ENCODE measurements around the gene CDC42. TPM values are rescaled to one million over a fixed set of nuclear protein-coding genes. Genes with fewer than 3 reads are reported as not detected.

The CDC42 gene
- total and polyA plus RNA-seq, 2 of the 4 experiments (the other 2 are of a cell fraction), result 162 to 609 TPM

- dilution Hi-C loops (cut with HindIII; ENCODE audit: low sequenced_read_pairs, unreplicated experiment), result no loop called here
- H3K4me2 ChIP-seq (ENCODE audit: low read depth, low read length), result 0 out of 2 replicates have a peak overlapping the region, but pooled peaks have one; percentile 6
- CTCF ChIA-PET, result no interaction called here
These were observed 12.8 kb upstream of the CDC42 start for GRCh38 chr1:22039594-22040285.

More at GRCh38 chr1:22039594-22040285, 12.8 kb upstream of the CDC42 start:
- no peaks in the 10 kb centered on the region for H3K79me1 ChIP-seq (ENCODE audit: low read depth in 1 of 2, low read length in 2 of 2)
- peak overlapping the region; percentile 71 for H3K23ac ChIP-seq (ENCODE audit: low read depth, low read length)
- no peaks in the 10 kb centered on the region for H3K9me3 ChIP-seq (ENCODE audit: control insufficient read depth, insufficient read depth, low read length)
- no peak overlapping the region for H3K18ac ChIP-seq (ENCODE audit: low read depth, low read length)
- BruUV-seq (replicated peaks), result no TSS peak
- H4K5ac ChIP-seq (ENCODE audit: low read depth, low read length), result no peak overlapping the region
- no peaks in the 10 kb centered on the region for H3K36me3 ChIP-seq (ENCODE audit: control insufficient read depth, insufficient read depth, low read length)
- H3K4me1 ChIP-seq (ENCODE audit: control insufficient read depth, insufficient read depth, low read length), result peaks cover 7% of the 10 kb centered on the region
- H2BK20ac ChIP-seq (ENCODE audit: low read depth, low read length), result no peak overlapping the region; the same call in 1 of the 2 replicates
- no peaks in the 10 kb centered on the region for H3K27me3 ChIP-seq (ENCODE audit: control insufficient read depth, insufficient read depth, low read length)
- H4K8ac ChIP-seq (ENCODE audit: low read depth in 2 of 2, low read length in 2 of 2), result peak overlapping the region in 1 of 2 experiments; percentile 53; a peak in 2 of 4 replicates
- TF ChIP-seq FOS (IDR thresholded peaks at IDR 0.05; ENCODE audit: low read depth, low read length), result no peak
- TF ChIP-seq MAZ (IDR thresholded peaks at IDR 0.05; ENCODE audit: borderline replicate concordance, low read depth, low read length), result no peak
- no peak for TF ChIP-seq ELK1 (IDR thresholded peaks at IDR 0.05; ENCODE audit: borderline replicate concordance, low read depth, low read length)
- no peak for TF ChIP-seq RFX5 (IDR thresholded peaks at IDR 0.05; ENCODE audit: low read depth, low read length)
- no peak for TF ChIP-seq BHLHE40 (IDR thresholded peaks at IDR 0.05; ENCODE audit: low read depth, low read length)
- TF ChIP-seq CHD1 (IDR thresholded peaks at IDR 0.05; ENCODE audit: low read depth, low read length), result no peak
- no peak for TF ChIP-seq CEBPB (IDR thresholded peaks at IDR 0.05; ENCODE audit: low read depth, low read length)
- no peak for TF ChIP-seq RCOR1 (IDR thresholded peaks at IDR 0.05; ENCODE audit: insufficient replicate concordance, low read length)
- no peak for TF ChIP-seq MXI1 (IDR thresholded peaks at IDR 0.05; ENCODE audit: borderline replicate concordance, low read depth, low read length)
- no peak for TF ChIP-seq RAD21 (IDR thresholded peaks at IDR 0.05; ENCODE audit: low read length)
- no peak for TF ChIP-seq SMC3 (IDR thresholded peaks at IDR 0.05; ENCODE audit: low read depth, low read length)
- TF ChIP-seq NFE2L2 (IDR thresholded peaks at IDR 0.05; ENCODE audit: low read depth, low read length), result no peak
- TF ChIP-seq USF2 (IDR thresholded peaks at IDR 0.05; ENCODE audit: low read depth, low read length), result no peak
- no peak for TF ChIP-seq MAFK (IDR thresholded peaks at IDR 0.05; ENCODE audit: low read depth, low read length)
- TF ChIP-seq POLR2A (IDR thresholded peaks at IDR 0.05; ENCODE audit: low read depth, low read length), result no peak
- H3K27ac ChIP-seq (ENCODE audit: insufficient read depth, low read length), result no peak overlapping the region
- intact Hi-C loops (cut with micrococcal nuclease) (no loop called here), in situ Hi-C loops (cut with MboI; ENCODE audit: low sequenced_read_pairs) (no loop called here)
- H4K20me1 ChIP-seq (ENCODE audit: insufficient read depth, low read length), result no peaks in the 10 kb centered on the region
- no peak overlapping the region for H4K91ac ChIP-seq (ENCODE audit: insufficient read depth, low read depth, low read length)
- no CpG with 5 or more reads among the region's 6 CpGs for WGBS, 2 experiments (ENCODE audit: extremely low coverage in 2 of 2, insufficient read length in 1 of 2)
- peak overlapping the region; percentile 7 for H2AK9ac ChIP-seq (replicated peaks; ENCODE audit: low read depth, low read length, poor library complexity)
- H3K56ac ChIP-seq (ENCODE audit: extremely low read depth, insufficient read depth, low read length), result no peak overlapping the region
- H3K9ac ChIP-seq (ENCODE audit: low read depth, low read length), result no peak overlapping the region
- H2BK120ac ChIP-seq (ENCODE audit: low read depth, low read length), result 0 out of 2 replicates have a peak overlapping the region, but pooled peaks have one; percentile 27
- no peak overlapping the region for H3K14ac ChIP-seq (replicated peaks; ENCODE audit: low read depth, low read length)
- peak overlapping the region; percentile 46; the same call in 1 of the 2 replicates for H3K4ac ChIP-seq (ENCODE audit: low read depth, low read length)
- peak overlapping the region; percentile 67; the same call in 1 of the 2 replicates for H2AK5ac ChIP-seq (ENCODE audit: low read depth, low read length)
- no peak overlapping the region; the same call in 2 of the 3 replicates for H2BK15ac ChIP-seq (ENCODE audit: low read depth, low read length)
- H3K9me1 ChIP-seq (ENCODE audit: insufficient read depth, low read length), result peaks cover 6% of the 10 kb centered on the region; the same call in 1 of the 2 replicates
- H2BK5ac ChIP-seq (ENCODE audit: low read depth, low read length, poor library complexity, severe bottlenecking), result no peak overlapping the region
- POLR2A ChIA-PET (ENCODE audit: unreplicated experiment), result no interaction called here
- H3K4me3 ChIP-seq (ENCODE audit: insufficient read depth, low read depth, low read length), result no peak overlapping the region
- ATAC-seq (ENCODE audit: low read depth), result peak; percentile 56
- peak; percentile 35 for DNase-seq
- H2AFZ ChIP-seq (replicated peaks; ENCODE audit: low read length, poor library complexity), result peak overlapping the region; percentile 80

All from IMR-90 (cell line).